SK-N-MC (cell line): ENCODE results near the gene ST6GAL1.

Experiments
- EZH2 ChIP-seq: fragments of 200-600 bp; sonication (generic); IDR thresholded peaks from one replicate; pipeline ENCODE4 v1.6.1; 2017; ENCODE audit warnings: antibody characterized with exemption
- FOXP2 ChIP-seq: optimal IDR thresholded peaks from 2 replicates; pipeline ENCODE3; 2011; ENCODE audit warnings: mild to moderate bottlenecking, moderate library complexity; ENCODE audit not compliant: insufficient read depth; ENCODE audit errors: extremely low read length, control extremely low read depth
- POLR2AphosphoS5 ChIP-seq: IDR thresholded peaks from 2 replicates; pipeline ENCODE4 v1.6.1; 2012; ENCODE audit warnings: mild to moderate bottlenecking, low read depth, low read length, borderline replicate concordance

- TF ChIP-seq POLR2AphosphoS5: no peak
- no peak for TF ChIP-seq EZH2
- no peak for TF ChIP-seq FOXP2
These were observed 68.6 kb downstream of the ST6GAL1 start for GRCh38 chr3:186998937-186999368.
